ENCODE results near the gene RPUSD3. TPM values are rescaled to one million over a fixed set of nuclear protein-coding genes. Genes with fewer than 3 reads are reported as not detected.
A peak's percentile ranks its signal among the peaks of the same experiment; 100 is the strongest.

RPUSD3 gene
- total and polyA plus RNA-seq, 4 donors, result 17.2 to 28.5 (median 23.8) TPM

GRCh38 chr3:9807981-9808344 lies 35.8 kb downstream of the RPUSD3 start:
- peaks cover 20% of the 10 kb centered on the region in 2 donors for H3K36me3 ChIP-seq (ENCODE audit: control insufficient read depth in 1 of 2, insufficient read depth in 2 of 2, low read length in 1 of 2)
- H3K27me3 ChIP-seq (ENCODE audit: control insufficient read depth in 1 of 2, insufficient read depth in 2 of 2, low read length in 1 of 2), result no peaks in the 10 kb centered on the region
- intact Hi-C loops (cut with DNase I), result no loop called here
- DNase-seq (no peak), ATAC-seq (ENCODE audit: low FRiP score) (no peak)
- no peak overlapping the region for H3K4me3 ChIP-seq (ENCODE audit: low read length in 2 of 2)
- 89 to 95% methylated on average over 2 of the region's 2 CpGs for WGBS, 2 donors
- no peak overlapping the region for H3K27ac ChIP-seq (ENCODE audit: low read depth in 1 of 2, low read length in 2 of 2)
- H3K4me1 ChIP-seq (ENCODE audit: control insufficient read depth in 1 of 2, insufficient read depth in 2 of 2, low read length in 2 of 2), result no peaks in the 10 kb centered on the region
- no peaks in the 10 kb centered on the region for H3K9me3 ChIP-seq (ENCODE audit: control insufficient read depth, low read length)

DNA sequence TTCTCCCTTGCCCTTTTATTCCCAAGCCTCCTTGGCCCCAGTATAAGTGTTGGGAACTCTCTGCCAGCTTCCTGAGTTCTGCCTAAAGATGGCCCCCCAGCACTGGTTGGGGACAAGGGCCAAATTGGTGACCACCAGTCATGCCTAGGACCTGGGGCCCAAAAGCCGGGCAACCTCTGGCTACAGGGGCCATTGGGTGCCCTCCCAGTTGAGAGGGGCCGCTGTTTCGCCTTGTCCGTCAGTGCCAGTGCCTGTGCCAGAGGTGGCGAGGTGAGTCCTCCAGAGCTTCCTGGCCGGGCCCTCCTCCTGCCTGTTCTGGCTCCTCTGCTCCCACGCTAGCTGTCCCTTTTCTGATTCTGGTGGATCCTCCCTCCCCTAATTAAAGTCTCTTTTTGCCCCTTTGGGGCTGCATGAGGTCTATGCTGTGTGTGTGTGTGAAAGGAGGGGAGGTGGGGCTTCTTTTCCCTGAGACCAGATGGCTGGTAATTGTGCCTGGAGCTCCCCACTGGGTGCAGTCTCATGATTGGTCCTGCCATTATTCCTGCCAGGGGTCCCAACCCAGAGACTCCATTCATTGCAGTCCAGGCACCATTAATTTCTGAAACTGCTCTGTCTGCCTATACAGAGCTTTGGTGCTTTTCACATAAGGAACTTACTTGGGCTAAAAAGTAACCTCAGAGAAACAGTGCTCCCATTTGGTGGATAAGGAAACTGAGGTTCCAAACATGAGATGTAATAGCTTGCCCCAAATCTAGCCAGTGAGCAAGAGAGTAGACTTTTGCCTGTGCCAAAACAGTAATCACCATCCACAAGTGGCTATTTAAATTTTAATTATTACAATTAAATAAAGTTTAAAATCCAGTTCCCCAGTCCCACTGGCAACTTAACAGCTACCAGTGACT lies 36.9 kb downstream of the RPUSD3 start:
- 87 to 94% methylated on average over 7 of the region's 7 CpGs for WGBS, 2 donors
- intact Hi-C loops (cut with DNase I), result no loop called here

DNA sequence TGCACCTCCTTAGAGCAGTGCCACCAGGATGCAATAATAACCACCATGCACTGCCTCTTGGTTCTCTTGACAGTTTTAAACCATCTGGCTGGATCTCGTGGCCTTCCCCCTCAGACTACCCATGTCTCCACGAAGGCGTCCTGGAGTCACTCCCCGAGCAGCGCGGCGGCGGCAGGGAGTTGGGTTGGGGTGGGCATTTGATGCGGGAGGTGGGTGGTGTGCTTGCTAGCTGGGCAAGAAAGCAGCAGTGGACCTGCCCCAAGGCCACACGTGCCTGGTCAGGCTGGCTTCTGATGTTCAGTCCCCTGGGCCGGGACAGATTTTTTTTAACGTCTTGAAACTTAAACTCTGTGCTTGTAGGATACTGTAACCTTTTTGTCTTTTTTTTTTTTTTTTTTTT lies 37.7 kb downstream of the RPUSD3 start:
- Histone ChIP-seq H3K36me3 (ENCODE audit: control insufficient read depth in 1 of 2, insufficient read depth in 2 of 2, low read length in 1 of 2) (peaks cover 20 to 24% of the 10 kb centered on the region in 2 donors), H3K27me3 (ENCODE audit: control insufficient read depth in 1 of 2, insufficient read depth in 2 of 2, low read length in 1 of 2) (no peaks in the 10 kb centered on the region), H3K4me1 (ENCODE audit: control insufficient read depth in 1 of 2, insufficient read depth in 2 of 2, low read length in 2 of 2) (no peaks in the 10 kb centered on the region), H3K9me3 (ENCODE audit: control insufficient read depth, low read length) (no peaks in the 10 kb centered on the region), H3K4me3 (ENCODE audit: low read length in 2 of 2) (no peak overlapping the region), H3K27ac (ENCODE audit: low read depth in 1 of 2, low read length in 2 of 2) (no peak overlapping the region)
- no peak for ATAC-seq (ENCODE audit: low FRiP score)
- peak in 1 of 2 donors; percentile 74 for DNase-seq
- WGBS, 2 donors, result 86 to 87% methylated on average over 12 of the region's 12 CpGs
- intact Hi-C loops (cut with DNase I), result no loop called here

More for the DNA sequence above, 36.9 kb downstream of the RPUSD3 start:
- DNase-seq (peak in 1 of 2 donors; percentile 41), ATAC-seq (ENCODE audit: low FRiP score) (no peak)
- Histone ChIP-seq H3K4me3 (ENCODE audit: low read length in 2 of 2) (no peak overlapping the region), H3K27ac (ENCODE audit: low read depth in 1 of 2, low read length in 2 of 2) (no peak overlapping the region), H3K27me3 (ENCODE audit: control insufficient read depth in 1 of 2, insufficient read depth in 2 of 2, low read length in 1 of 2) (no peaks in the 10 kb centered on the region), H3K4me1 (ENCODE audit: control insufficient read depth in 1 of 2, insufficient read depth in 2 of 2, low read length in 2 of 2) (no peaks in the 10 kb centered on the region), H3K9me3 (ENCODE audit: control insufficient read depth, low read length) (no peaks in the 10 kb centered on the region), H3K36me3 (ENCODE audit: control insufficient read depth in 1 of 2, insufficient read depth in 2 of 2, low read length in 1 of 2) (peaks cover 20% of the 10 kb centered on the region in 2 donors)

GRCh38 chr3:9804996-9805395 lies 38.8 kb downstream of the RPUSD3 start:
- H3K27me3 ChIP-seq (ENCODE audit: control insufficient read depth in 1 of 2, insufficient read depth in 2 of 2, low read length in 1 of 2), result no peaks in the 10 kb centered on the region
- peaks cover 20 to 26% of the 10 kb centered on the region in 2 donors for H3K36me3 ChIP-seq (ENCODE audit: control insufficient read depth in 1 of 2, insufficient read depth in 2 of 2, low read length in 1 of 2)
- ATAC-seq (ENCODE audit: low FRiP score) (no peak), DNase-seq (no peak)
- H3K4me1 ChIP-seq (ENCODE audit: control insufficient read depth in 1 of 2, insufficient read depth in 2 of 2, low read length in 2 of 2), result no peaks in the 10 kb centered on the region
- 84 to 85% methylated on average over 5 of the region's 5 CpGs for WGBS, 2 donors
- no peaks in the 10 kb centered on the region for H3K9me3 ChIP-seq (ENCODE audit: control insufficient read depth, low read length)
- H3K4me3 ChIP-seq (ENCODE audit: low read length in 2 of 2), result no peak overlapping the region
- intact Hi-C loops (cut with DNase I), result no loop called here
- H3K27ac ChIP-seq (ENCODE audit: low read depth in 1 of 2, low read length in 2 of 2), result no peak overlapping the region

DNA sequence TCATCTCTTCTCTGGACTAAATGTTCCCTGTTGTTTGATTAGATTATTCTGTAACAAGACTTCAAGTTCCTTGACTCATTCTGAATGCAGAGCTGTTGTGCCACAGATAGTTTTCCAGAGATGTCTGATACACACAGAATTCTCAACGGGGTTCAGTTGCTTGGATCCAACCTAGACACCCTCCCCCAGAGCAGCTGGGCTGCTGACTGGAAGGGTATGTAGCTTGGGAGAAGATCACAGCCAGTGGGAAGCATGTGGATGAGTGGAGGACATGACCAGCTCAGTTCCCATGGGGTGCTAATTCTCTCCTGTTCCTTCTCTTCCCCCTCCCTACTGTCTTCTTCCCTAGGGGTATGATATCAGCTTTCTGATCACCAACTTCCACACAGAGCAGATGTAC lies 40.3 kb downstream of the RPUSD3 start:
- DNase-seq (peak in 1 of 2 donors; percentile 21), ATAC-seq (ENCODE audit: low FRiP score) (no peak)
- H3K9me3 ChIP-seq (ENCODE audit: control insufficient read depth, low read length), result no peaks in the 10 kb centered on the region
- H3K27ac ChIP-seq (ENCODE audit: low read depth in 1 of 2, low read length in 2 of 2), result no peak overlapping the region
- peaks cover 25 to 29% of the 10 kb centered on the region in 2 donors for H3K36me3 ChIP-seq (ENCODE audit: control insufficient read depth in 1 of 2, insufficient read depth in 2 of 2, low read length in 1 of 2)
- no peak overlapping the region for H3K4me3 ChIP-seq (ENCODE audit: low read length in 2 of 2)
- 87 to 92% methylated on average over 1 of the region's 1 CpG for WGBS, 2 donors
- H3K27me3 ChIP-seq (ENCODE audit: control insufficient read depth in 1 of 2, insufficient read depth in 2 of 2, low read length in 1 of 2), result no peaks in the 10 kb centered on the region
- intact Hi-C loops (cut with DNase I), result no loop called here
- no peaks in the 10 kb centered on the region for H3K4me1 ChIP-seq (ENCODE audit: control insufficient read depth in 1 of 2, insufficient read depth in 2 of 2, low read length in 2 of 2)

DNA sequence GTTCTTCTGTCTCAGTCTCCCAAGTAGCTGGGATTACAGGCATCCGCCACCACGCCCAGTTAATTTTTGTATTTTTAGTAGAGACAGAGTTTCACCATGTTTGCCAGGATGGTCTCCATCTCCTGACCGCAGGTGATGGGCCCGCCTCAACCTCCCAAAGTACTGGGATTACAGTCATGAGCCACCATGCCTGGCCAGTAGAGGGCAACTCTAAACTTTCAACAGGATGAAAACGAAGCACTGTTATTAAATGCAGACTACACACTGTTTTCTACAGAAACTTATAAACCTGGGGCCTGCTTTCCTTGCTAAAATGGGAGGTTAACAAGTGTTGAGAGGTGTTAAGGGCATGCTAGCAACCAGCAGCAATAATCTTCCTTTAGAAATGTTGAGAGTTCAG lies 43.3 kb downstream of the RPUSD3 start:
- H3K4me3 ChIP-seq (ENCODE audit: low read length in 2 of 2), result no peak overlapping the region
- H3K4me1 ChIP-seq (ENCODE audit: control insufficient read depth in 1 of 2, insufficient read depth in 2 of 2, low read length in 2 of 2), result no peaks in the 10 kb centered on the region
- H3K27ac ChIP-seq (ENCODE audit: low read depth in 1 of 2, low read length in 2 of 2), result no peak overlapping the region
- no peak for ATAC-seq (ENCODE audit: low FRiP score)
- peaks cover 20 to 28% of the 10 kb centered on the region in 2 donors for H3K36me3 ChIP-seq (ENCODE audit: control insufficient read depth in 1 of 2, insufficient read depth in 2 of 2, low read length in 1 of 2)
- H3K9me3 ChIP-seq (ENCODE audit: control insufficient read depth, low read length), result no peaks in the 10 kb centered on the region
- intact Hi-C loops (cut with DNase I), result no loop called here
- no peaks in the 10 kb centered on the region for H3K27me3 ChIP-seq (ENCODE audit: control insufficient read depth in 1 of 2, insufficient read depth in 2 of 2, low read length in 1 of 2)
- DNase-seq, result peak in 1 of 2 donors; percentile 14
- 85 to 87% methylated on average over 5 of the region's 5 CpGs for WGBS, 2 donors

- Histone ChIP-seq H3K9me3 (ENCODE audit: control insufficient read depth, low read length) (no peaks in the 10 kb centered on the region), H3K4me3 (ENCODE audit: low read length in 2 of 2) (no peak overlapping the region), H3K4me1 (ENCODE audit: control insufficient read depth in 1 of 2, insufficient read depth in 2 of 2, low read length in 2 of 2) (no peaks in the 10 kb centered on the region), H3K27ac (ENCODE audit: low read depth in 1 of 2, low read length in 2 of 2) (no peak overlapping the region), H3K27me3 (ENCODE audit: control insufficient read depth in 1 of 2, insufficient read depth in 2 of 2, low read length in 1 of 2) (no peaks in the 10 kb centered on the region), H3K36me3 (ENCODE audit: control insufficient read depth in 1 of 2, insufficient read depth in 2 of 2, low read length in 1 of 2) (peaks cover 4 to 13% of the 10 kb centered on the region in 2 donors)
- DNase-seq (peak in 1 of 2 donors; percentile 54), ATAC-seq (ENCODE audit: low FRiP score) (no peak)
- intact Hi-C loops (cut with DNase I), result no loop called here
- 89% methylated on average over 12 of the region's 12 CpGs for WGBS, 2 donors
Observed at GRCh38 chr3:9797196-9797945, 46.4 kb downstream of the RPUSD3 start.

GRCh38 chr3:9795207-9795606 lies 48.6 kb downstream of the RPUSD3 start:
- intact Hi-C loops (cut with DNase I), result no loop called here
- Histone ChIP-seq H3K36me3 (ENCODE audit: control insufficient read depth in 1 of 2, insufficient read depth in 2 of 2, low read length in 1 of 2) (peaks cover 4 to 6% of the 10 kb centered on the region in 2 donors), H3K27ac (ENCODE audit: low read depth in 1 of 2, low read length in 2 of 2) (no peak overlapping the region), H3K4me3 (ENCODE audit: low read length in 2 of 2) (no peak overlapping the region), H3K9me3 (ENCODE audit: control insufficient read depth, low read length) (no peaks in the 10 kb centered on the region), H3K4me1 (ENCODE audit: control insufficient read depth in 1 of 2, insufficient read depth in 2 of 2, low read length in 2 of 2) (no peaks in the 10 kb centered on the region), H3K27me3 (ENCODE audit: control insufficient read depth in 1 of 2, insufficient read depth in 2 of 2, low read length in 1 of 2) (no peaks in the 10 kb centered on the region)
- DNase-seq, result peak in 1 of 2 donors; percentile 17
- 83 to 84% methylated on average over 5 of the region's 5 CpGs for WGBS, 2 donors
- no peak for ATAC-seq (ENCODE audit: low FRiP score)

Measured in aorta (tissue), 5 donors.